Suppressor macrophage treated with lipopolysaccharide for 4 hours (primary cell): ENCODE measurements around the gene HCFC1.
A peak's percentile ranks its signal among the peaks of the same experiment; 100 is the strongest.

Source experiments
- DNase-seq: peaks from one replicate; pipeline ENCODE4 v3.0.0-alpha.2; 2020

Gene HCFC1

DNA sequence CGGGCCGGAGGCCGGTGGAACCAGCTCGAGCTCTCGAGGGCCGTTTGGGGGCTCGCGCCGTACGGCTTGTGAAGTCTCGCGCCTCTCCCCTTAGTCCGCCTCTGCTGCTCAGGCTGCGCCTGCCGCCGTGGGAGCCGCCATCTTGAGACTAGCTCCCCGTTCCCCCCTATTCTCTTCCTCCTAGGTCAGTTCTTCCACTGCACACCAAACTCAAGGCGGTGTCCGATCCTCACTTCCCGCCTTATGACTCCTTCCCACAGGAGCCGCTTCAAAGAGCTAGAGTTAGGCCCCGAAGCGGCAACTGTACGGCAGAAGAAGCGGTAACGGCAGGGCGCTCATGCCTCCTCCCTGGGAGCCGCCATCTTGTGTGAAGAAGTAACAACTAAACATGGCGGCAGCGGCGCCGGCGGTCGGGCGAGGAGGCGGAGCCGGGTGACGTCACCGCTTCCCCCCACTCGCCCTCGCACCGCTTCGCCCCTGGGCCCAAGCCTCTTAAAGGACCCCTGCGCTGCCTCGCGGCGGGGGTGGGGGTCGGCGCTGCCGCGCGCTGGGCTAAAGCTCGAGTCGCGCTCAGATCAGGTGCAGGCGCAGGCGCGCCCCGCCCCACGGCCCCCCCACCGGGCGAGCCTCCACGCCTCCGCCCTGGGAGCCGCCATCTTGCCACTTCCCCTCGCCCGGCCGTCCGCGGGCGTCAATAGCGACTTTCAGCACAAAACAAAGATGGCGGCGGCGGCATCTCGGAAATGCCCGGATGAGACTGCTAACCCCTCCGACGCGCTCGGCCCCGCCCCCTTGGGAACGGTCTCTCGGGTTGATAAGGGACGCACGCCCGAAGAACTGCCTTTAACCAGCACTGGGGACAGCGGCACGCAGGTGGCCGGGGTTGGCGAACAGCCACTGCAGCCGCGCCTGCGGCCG lies at the start of gene HCFC1:
TSS of gene HCFC1 (minus strand) at position 369 of the 918 bp plus-strand sequence. CDS start 978 bp downstream, outside the sequence.
- peak; percentile 91 for DNase-seq

DNA sequence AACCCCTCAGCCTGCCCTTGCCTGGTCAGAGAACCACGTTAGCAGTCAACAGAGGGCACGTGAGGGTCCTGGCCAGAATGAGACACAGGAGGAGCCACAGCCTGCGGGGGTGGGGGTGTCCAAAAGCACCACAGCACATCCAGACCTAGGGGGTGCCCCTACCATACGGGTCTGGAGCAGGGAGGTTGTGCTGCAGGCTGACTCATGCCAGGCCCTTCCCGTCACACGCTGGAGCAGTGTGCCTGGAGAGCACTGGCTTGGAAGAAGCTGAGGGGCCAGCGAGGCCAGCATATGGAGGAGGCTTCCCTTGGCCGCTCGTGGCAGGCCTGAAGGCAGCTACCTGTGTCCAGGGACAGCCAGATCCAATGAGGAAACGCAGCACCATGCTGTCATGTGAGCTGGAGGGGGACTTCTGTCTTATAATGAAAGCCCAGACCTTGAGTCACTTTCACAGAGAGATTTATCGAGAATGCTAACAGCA lies 49.6 kb upstream of the HCFC1 start:
- DNase-seq, result peak; percentile 62

DNA sequence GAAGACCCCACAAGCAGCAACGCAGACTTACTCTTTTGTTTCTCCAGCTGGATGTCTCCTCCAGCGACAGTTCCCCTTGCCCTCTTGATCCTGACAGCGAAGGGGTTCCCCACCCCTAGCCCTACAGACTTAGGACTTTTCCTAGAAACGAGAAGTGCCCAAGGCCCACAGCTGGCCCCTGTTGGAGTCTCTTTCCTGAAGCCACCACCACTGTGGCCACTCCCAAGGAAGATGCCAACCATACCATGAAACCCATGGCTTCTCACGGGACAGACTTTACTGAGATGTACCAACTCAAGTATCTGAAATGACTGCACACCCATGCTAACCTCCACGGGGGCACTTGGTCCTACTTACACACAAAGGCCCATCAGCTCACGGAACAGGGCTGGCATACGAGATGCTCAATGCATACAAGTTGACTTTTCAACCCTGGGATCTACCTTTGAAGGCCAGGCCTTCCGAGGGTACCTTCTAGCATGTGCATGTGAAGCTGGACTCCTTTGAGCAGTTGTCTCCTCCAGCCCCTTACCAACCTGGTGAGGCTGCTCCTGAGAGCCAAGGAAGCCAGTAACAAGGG lies 49.0 kb upstream of the HCFC1 start:
- peak; percentile 62 for DNase-seq

DNA sequence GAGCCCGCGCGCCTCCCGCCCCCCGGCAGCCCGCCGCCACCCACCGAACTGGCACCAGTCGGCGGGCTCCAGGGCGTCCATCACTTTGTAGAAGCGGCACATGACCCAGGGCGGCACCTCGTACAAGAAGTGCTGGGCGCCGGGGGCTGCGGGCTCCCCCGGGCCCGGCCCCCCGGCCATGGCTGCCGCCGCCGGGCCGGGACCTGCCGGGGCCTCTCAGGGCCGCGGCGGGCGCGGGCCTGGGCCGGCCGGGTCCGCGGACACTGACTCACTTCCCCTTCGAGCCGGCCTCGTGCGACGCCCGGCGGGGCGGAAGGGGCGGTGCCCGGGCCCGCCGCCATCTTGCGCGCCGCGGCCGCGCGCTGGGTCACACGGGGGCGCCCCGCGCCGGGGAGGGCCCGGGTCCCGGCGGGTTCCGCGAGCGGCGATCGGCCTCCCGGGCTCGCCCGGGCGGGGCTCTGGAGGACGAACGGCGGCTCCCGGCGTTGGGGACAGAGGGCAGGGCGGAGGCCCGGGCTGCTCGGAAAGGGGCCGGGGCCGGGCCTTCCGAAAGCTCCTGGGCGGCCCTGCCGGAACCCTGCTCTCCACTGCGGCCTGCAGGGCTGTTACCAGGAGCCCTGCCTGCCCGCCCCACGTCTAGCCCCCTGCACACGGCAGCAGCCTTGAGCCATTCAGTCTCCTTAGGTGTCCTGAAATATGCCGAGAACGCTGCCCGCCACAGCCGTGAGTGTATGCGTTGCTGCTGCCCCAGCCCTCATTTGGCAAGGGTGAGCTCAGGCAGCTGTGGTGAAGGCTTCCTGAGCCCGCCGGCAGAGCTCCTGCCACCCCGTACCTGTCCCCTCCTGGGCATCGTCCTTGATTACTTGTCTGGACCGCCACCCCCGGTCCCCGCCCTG lies 48.3 kb upstream of the HCFC1 start, which contains the start of gene IRAK1:
TSS of gene IRAK1 (minus strand) at position 270 of the 896 bp plus-strand sequence. CDS start at position 180, 90 bp downstream.
- peak; percentile 83 for DNase-seq

DNA sequence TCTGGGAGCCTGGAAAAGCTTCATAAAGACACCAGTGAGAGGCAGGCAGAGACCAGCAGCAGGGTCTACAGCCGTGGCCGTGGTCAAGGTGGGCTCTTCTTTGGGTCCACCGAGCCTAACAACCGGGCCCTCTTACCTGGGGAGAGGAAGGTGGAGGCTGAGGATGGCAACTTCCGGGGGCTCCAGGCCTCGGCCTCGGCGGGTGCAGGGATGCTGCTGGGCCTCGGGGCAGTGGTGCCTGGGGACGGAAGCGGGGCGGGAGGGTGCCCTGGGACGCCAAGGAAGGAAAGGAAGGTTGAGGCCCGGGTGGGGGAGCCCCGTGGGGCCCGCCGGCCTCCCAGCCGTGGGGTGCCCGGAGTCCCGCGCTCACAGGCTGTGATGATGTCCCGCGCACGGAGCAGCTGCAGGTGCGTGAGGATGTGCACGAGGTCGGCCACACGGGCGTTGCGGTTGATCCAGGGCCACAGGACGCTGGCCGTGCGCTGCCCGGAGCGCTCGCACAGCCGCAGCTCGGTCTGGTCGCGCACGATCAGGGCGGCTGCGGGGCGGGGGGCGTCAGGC lies 47.5 kb upstream of the HCFC1 start:
- DNase-seq, result no peak

DNA sequence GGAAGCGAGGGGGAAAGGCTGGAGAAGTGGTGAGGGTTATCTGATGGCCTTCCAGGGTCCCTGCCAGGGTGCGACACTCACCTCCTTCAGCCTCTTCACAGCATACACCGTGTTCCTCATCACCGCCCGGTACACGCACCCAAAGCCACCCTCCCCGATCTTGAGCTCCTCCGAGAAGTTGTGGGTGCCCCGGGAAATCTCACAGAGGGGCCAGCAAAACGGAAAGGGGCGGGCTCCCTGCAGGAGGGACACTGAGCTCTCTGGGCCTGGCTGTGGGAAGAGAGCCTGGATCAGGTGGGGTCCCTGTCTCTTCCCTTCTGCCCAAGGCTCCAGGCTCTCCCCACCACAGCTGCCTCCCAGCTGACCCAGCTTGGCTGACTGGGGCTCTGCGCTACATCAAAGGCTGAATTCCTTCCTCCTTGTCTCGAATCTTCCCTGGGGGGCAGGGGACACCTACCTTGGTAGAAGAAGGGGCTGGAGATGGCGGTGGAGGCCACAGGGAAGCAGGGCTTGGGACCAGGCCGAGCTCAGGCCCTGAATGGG lies 47.0 kb upstream of the HCFC1 start:
- DNase-seq, result no peak

DNA sequence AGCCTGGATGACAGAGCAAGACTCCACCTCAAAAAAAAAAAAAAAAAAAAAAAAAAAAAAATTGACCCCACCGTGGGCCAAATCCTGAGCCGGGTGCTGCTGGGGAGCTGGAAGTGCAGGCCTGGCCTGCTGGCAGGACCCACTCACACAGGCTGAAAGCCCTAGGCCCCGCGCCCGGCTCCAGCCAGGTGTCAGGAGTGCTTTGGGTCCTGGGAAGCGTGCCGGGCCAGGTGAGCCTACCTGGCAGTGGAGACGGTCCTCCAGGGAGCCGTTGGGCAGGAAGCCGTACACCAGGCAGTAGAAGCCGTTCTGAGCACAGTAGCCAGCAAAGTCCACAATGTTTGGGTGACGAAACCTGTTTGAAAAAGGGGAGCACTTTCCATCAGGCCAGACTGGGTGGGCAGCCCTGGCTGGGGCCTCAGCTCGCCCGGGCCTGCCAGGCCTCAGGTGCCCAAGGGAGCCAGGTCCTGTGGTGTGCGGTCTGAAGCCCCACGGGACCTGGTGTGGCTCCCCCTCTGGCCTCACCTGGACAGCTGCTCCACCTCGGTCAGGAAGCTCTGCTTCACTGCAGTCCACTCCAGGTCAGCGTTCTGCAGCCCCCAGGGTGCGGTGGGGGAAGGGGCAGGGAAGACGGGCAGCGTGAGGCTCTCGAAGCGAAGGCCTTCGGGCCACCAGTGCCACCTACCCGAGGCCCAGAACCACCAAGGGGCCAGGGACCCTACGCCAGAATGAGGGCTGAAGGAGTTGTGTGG lies 46.3 kb upstream of the HCFC1 start:
- DNase-seq, result no peak

DNA sequence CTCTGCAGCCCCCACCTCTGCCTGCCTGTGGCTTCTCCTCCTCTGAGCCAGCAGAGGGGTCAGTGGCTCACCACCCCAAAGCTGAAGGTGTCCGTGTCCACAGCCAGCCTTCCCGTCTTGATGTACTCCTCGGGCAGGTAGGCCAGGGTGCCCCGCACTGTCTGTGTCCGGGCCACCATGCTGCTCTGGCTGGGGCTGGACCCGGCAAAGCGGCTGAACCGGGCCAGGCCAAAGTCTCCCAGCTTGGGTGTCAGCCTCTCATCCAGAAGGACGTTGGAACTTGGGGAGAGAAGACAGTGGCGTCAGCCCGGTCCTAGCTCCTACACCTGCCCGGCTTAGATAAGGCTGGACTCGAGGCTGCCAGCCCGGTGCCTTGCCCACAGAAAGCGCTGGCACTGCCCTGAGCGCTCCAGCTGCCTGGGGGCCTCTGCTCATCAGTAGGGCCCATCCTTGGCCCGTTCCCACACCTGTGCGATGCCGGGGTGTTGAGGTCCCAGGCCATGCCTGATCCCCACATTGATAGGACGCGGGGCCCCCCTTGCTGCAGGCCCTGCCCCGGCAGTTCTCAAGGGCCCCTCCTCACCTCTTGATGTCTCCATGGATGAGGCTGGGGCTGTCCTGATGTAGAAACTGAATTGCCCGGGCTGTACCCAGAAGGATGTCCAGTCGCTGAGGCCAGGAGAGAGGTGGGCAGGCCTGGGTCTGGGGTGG lies 44.9 kb upstream of the HCFC1 start:
- DNase-seq, result no peak

DNA sequence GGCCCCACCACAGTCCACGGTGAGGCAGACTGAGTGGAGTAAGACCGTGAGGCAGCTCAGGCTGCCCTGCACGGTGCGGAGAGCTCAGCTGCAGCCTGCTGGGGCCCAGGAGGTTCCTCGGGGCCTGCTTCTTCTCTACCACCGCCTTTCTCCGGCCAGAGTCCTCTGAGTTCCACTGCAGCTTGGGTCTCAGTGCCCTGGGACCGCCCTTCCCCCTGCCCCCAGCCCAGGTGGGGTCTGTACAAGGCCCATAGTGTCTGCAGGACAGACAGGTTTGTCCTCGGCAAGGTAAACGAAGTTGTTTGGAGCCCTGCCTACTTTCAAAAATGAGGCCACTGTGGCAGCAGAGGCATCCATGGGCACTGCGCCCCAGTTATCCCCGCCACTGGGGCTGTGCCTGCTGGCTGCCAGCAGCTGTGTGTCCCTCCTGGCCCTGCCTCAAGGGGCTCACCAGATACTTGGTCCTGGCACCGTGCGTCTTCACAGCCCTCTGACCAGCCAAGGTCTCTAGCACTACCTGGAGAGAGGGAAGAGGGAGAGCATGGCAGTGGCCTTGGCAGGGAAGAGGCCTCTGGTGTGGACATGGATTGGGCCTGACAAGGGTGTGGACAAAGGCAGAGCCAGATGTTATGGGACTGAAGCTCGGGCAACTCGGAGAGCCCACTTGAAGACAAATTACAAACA lies 44.1 kb upstream of the HCFC1 start:
- no peak for DNase-seq

DNA sequence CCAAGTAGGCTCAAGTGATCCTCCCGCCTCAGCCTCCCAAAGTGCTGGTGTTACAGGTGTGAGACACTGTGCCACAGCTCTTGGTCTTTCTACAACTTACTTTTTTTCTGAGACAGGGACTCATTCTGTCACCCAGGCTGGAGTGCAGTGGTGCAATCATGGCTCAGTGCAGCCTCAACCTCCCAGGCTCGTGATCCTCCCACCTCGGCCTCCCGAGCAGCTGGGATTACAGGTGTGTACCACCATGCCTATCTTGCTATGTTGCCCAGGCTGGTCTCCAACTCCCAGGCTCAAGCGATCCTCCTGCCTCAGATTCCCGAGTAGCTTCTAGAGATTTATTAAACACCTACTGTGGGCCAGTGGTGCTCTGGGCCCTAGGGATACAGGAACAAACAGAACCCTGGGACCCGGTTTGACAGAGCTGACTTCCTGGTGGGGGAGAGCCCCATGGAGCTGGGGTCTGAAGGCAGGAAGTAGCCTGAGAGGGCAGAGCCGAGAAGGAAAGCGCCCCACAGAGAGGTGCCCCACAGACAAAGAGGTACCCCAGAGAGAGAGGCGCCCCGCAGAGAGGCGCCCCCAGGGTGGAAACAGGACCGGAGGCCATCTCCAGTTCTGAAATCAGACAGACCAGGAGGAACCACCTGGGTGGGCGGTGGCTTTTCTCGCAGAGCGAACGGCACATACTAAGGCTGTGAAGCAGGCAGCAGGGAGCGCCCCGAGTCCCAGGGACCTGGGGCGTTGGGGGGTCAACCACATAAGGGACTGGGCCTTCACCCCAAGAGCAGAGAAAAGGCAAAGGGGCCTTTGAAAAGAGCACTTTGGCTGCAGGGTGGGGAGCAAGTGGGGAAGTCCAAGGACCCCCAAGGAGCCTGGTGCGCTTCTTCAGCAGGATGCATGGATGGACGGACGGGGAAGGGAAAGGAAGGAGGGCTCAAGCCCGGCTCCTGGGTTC lies 43.1 kb upstream of the HCFC1 start:
- DNase-seq, result no peak

DNA sequence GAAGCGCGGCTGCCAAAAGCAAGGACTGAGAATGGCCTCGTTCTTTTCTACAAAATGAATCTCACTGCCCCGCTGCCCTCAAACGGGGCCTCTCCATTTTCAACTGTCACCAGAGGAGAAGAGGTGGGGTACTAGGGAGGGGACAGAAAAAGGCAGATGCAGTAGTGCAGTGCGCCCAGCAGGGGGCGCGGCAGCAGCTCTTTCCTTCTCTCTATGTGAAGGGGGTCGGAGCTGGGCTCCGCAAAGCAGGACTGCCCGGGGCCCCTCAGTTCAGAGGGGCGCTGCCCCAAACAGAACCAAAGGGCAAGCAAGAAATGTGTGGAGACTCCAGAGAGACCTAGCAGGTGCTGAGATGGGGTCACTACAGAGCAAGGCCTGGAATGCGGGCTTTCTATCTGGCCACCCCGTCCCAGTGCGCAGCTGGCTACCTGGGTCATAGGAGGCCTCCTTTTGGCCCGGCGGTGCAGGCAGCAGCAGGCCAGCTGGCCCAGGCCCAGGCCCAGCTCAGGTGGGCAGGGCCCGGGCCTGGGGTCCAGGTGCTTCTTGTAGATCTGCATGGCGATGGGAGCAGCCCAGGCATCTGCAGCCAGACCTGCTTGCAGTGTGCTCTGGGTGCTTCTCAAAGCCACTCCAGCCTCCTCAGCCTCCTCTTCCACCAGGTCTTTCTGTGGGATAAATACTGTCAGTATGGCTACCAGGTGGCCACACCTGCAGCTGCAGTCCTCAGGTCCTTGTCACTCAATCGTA lies 42.2 kb upstream of the HCFC1 start:
- DNase-seq, result peak; percentile 42

DNA sequence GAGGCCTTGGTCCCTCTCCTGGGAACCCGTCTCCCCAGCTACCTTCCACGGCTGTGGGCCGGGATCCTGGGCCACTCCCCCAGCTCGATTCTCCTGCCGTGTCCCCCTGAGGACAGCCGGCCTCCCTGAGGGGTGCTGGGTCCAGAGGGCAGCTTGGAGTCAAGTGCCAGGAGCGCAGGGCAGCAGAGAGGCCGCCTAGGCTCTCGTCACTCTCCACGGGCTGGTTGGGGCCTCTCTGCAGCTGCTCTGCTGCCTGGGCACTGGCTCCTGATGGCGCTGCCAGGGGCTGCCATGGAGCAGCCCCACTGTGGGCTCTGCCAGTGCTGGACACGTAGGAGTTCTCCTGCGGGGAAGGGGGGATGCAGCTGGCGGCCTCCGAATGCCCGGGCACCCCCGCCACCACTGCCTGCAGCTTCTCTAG lies 41.4 kb upstream of the HCFC1 start:
- DNase-seq, result no peak

DNA sequence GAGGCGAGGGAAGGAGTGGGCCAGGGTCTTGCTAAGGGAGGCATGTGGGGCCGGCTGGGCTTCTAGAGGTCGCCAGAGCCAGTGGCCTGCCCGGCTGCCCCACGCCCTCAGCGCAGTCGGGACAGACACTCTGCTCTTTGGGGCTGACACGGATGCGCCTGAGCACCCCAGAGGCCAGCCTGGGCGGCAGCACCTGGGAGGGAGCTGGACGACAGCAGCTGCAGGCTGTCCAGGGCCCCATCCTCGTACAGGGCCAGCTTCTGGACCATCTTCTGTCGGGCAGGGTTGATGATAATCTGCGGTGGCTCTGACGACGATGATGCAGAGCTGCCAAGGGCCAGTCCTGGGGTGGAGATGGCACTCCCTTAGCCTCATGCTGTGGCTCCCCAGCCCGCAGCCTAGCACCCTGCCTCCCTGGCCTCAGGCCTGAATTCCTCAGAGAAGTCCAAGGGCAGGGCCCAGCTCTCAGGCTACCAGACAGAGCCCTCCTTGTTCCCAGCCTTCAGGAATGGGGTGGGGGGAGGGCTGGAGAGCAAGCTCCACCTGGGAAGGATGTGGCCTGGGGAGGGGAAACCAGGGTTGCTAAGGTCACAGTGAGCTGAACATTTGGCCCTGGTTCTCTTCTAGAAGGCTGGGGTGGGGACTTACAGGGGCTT lies 40.8 kb upstream of the HCFC1 start:
- DNase-seq, result no peak

DNA sequence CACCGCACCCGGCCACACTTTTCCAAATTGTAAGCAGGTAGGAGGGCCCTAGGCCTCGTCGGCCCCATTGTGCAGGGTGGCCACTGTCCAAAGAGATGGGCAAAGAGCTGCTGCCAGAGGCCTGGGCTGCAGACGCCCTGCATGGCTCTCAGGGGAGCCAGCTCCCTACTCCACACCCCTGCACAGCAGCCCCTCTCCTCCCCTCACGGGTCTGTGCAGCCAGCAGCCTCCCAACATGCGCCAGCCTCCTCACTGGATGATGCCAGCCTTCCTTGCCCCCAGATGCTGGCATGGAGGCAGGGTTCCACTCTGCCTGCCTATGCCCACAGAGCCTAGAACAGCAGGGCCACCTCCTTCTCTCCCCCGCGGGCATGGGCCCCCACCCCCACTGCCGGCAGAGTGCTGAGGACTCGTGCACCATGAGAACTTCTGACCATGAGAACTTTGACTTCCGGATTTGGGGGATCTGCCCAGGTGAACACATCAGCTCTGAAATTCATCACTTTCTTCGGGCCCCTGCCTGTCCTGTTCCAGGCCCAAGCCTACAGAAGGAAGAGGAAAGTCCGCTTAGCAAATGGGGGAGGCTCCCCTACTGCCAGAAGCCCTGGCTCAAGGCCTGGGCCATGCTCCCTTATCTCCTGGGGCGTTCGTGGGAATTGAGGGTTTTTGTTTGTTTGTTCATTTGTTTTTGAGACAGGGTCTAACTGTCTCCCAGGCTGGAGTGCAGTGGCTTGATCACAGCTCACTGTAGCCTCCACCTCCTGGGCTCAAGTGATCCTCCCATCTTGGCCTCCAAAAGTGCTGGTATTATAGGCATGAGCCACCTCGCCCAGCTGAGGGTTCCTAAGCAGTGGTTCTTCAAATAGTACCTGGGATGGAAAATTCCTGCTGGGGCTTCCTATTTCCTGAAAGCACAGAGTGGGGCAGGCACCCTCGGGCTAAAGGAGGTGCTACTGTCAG lies 40.0 kb upstream of the HCFC1 start:
- DNase-seq, result no peak

DNA sequence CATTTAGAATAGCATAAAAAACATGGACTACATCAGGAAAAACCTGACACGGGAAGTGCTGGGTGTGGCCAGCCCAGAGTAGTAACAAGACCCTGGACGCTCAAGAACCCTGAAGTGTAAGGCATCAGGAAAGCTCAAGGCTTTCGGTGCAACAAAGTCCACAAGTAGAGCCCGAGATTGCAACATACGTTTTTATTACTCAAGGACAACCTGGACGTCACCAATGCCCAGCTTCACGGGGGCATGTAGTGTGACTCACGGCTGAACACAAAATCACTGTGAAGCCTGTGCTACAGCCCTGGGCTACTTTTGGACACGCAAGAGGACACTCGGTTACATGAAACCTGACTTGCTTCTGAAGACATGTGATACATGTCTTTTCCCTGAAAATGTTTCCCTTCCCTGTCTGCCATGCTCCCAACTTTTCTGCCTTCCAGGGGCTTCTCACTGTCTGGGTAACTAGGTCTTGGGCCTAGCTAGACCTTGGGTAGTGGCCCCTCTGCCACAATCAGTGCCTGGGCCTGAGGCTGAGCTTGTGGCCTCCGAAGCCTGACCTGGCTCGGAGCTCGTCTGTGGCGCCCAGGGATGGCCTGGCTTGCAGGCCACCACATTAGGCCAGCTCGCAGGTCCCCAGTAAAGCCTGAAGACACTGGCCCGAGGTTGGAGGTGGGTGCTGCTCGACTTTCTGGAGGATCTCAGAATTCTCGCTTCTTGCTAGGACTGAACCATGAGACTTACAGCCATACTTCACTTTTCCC lies 38.9 kb upstream of the HCFC1 start:
- peak; percentile 84 for DNase-seq

DNA sequence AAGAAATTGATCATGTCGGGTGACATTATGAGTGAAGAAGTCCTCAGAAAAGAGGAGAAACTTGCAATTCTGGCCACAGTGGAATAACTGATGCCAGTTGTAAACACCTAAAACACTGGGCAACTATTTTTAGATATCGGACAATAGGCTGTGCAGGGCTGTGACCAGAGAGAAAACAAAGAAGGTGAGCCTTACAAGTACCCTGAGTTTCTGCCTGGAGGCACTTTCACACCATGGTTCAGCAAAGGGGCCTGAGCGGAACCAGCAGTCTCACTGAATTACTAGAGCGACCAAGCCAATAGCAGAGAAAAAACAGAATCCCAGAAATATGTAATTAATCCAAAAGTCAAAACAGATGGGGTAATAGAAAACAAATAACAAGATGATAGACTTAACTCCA lies 36.9 kb upstream of the HCFC1 start:
- DNase-seq, result no peak
